Mucosa of gallbladder (tissue), 1 donor: ENCODE data around the gene KIAA1671. TPM values are rescaled to one million over a fixed set of nuclear protein-coding genes. Genes with fewer than 3 reads are reported as not detected.
"Not testable (repeated sequence)": the region's sequence is repeated elsewhere in the genome, so short reads cannot be mapped to it uniquely, and the experiment has no call there.

ENCODE experiments used
- DNase-seq: peaks from one replicate; pipeline ENCODE4 v3.0.0-alpha.2; 2020; ENCODE audit warnings: low spot score
- total RNA-seq: library from RNA; stranded (reverse); gene quantifications from one replicate; pipeline ENCODE4 v1.2.1, GENCODE V29; 2021
- donor health status: DM: no; HTN: no; CAD: no.

Gene KIAA1671
- total RNA-seq, 1 donor from 2014 or later = 85.5 TPM

DNA sequence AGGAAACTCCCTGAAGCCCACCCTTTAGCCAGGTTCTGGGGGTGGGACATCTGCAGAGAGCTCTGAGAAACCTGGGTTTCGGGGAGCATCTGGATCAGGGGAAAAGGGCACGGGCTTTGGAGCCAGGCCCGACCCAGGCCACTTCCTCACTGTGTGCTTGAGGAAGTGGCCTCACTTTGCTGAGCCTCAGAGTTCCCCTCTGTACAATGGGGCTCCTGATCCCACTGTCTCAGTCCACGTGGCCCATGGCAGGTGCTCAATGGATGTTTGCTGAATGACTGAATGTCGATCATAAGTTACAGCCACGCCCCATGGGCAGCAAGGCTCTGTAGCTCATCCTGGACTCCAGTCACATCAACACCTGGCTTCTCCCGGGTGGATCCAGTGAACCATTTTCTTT, 248.5 kb downstream of the KIAA1671 start:
- DNase-seq = no peak

DNA sequence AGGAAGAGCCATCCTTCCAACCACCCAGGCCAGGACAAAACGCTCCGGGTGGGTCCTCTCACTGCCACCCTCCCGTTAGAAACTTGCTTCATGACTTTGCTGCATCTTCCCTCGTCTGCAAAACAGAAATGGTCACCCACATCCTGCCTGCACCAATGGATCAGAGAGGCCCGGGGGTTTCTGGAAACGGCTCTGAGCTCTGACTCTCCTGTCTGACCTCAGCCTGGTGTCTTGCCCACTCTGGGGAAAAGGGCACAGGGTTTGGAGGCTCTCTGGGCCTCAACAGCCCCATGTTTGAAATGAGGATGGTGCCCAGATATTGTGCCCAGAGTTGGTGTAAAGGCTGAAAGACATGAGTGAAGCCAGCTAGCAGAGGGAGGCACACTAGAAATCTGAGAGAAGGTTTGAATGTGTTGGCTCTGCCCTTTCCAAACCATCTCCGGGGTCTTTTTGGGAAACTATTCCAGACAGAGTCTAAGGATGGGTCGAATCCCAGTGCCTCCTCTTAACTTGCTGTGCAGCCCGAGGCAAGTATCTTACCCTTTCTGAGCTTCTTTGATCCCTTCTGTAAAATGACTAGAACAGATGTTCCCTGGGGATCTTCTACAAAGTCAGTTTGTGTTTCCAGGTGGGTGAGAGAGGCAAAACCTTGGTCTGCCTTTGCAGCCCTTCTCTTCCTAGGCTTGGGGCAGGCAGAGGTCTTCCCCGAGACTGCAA, 249.2 kb downstream of the KIAA1671 start:
- DNase-seq = no peak

DNA sequence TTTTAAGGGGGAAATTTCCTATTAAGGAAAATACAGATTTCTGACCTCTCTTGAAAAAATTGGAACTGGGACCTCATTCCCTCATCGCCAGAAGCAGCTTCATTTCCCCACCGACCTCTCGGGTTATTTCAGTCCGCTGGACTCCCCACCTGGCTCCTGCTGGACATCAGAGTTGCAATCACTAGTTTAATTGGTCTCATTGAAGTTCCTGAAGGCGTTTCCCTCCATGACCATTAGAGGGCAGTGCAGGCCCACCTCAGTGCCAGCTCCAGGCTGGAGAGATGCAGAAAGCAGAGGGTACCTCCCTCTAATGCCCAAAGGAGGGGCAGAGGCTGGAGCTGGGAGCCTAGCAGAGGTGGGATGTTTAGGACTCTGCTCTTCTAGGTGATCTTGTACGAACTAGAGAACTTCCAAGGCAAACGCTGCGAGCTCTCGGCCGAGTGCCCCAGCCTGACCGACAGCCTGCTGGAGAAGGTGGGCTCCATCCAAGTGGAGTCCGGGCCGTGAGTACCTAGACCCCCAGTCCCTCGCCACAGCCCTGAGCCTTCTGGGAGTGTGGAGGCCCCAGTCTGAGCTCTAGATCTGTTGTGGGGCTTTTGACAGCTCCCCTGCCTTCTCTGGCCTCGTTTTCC, 249.9 kb downstream of the KIAA1671 start:
- peak; percentile 49 for DNase-seq

DNA sequence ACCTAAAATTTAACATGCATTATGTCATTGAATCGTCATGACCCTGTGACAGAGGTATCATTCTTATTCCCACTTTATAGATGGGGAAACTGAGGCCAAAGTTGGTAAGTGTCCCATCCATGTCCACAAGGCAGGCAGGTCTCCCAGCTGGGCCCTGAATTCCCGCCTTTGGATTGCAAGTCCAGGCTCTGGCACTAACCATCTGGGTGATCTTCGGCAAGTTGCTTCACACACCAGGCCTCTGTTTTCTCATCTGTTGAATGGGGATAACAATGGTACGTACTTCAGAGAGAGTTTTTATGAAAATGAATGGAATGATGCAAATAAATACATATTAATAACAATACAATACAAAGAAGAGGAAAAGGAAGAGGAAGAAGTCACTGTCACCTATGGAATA, 250.6 kb downstream of the KIAA1671 start:
- no peak for DNase-seq

DNA sequence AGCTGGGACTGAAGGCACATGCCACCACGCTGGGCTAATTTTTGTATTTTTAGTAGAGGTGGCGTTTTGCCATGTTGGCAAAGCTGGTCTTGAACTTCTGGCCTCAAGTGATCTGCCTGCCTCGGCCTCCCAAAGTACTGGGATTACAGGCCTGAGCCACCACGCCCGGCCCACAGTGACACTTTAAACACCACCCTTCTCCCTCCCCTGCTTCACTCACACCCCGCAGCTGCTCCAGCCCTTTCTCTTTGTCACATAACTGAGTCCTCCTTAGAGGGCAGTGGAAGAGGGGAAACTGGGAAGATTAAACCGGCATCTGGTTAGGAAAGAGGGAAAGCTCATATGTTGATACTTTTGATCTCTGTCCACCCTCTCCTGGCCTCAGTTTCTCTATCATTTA, 252.0 kb downstream of the KIAA1671 start:
- not testable (repeated sequence) for DNase-seq

DNA sequence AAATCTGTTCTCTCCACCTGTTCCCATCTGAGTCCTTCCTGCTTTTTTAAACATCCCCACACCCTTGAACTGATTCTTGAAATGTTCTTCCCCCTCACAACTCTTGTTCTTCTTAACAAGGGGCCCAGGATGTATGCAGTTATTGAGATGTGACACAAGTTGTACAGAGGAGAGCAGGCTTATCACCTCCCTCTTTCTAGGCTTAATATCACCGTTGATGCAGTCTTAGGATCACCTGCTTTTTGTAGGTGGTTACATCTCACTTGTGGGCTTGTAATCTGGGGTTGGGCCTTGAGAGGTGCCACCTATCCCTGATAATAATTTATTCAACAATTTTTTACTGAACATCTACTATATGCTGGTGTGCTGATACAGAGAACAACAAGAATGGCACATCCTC, 253.3 kb downstream of the KIAA1671 start:
- no peak for DNase-seq

DNA sequence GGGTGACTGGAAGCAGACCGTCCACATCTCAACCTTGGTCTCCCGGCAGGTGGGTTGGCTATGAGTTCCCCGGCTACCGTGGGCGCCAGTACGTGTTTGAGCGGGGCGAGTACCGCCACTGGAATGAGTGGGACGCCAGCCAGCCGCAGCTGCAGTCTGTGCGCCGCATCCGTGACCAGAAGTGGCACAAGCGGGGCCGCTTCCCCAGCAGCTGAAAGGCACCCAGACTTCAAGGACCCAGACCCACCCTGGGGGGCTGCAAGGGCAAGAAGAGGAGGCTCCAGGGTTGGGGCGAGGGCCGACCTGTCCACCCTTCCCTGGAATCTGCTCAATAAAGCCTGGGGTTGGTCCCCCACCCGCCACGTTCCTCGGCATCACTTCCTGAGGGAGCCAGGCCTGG, 254.5 kb downstream of the KIAA1671 start:
- no peak for DNase-seq

DNA sequence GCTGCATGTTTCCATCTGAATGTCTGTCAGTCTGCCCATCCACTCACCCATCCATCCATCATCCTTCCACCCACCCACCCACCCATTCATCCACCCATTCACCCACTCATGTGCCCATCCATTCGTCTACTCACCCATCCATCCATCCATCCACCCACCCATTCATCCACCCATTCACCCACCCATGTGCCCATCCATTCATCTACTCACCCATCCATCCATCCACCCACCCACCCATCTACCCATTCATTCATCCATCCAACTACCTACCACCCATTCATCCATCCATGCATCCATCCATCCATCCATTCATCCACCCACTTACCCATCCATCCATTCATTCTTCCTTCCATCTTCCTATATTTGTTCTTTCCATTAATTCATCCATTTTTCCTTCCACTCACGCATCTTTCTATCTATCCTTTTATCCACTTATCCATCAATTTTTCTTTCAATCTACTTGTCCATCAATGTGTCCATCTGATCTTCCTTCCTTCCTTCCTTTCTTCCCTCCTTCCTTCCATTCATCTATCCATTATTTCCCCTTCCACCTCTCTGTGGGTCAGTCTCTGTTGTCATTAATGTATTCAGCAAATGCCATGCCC, 255.1 kb downstream of the KIAA1671 start:
- DNase-seq = no peak

DNA sequence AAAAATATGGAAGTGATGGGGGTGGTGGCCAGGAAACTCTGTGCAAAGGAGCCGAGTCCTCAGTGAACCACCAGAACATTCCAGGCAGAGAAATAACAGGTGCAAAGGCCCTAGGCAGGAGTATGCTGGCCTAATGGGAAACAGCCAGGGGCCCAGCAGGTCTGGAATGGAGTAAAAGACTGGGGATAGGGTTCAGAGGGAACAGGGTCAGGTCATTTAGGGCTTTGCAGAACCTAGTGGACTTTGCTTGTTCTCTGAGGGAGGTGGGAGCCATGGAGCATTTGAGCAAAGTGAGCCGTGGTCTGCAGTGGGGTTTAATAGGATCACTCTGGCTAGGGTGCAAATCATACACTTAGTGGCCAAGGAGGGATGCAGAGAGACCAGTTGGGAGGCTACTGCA, 255.8 kb downstream of the KIAA1671 start:
- no peak for DNase-seq

DNA sequence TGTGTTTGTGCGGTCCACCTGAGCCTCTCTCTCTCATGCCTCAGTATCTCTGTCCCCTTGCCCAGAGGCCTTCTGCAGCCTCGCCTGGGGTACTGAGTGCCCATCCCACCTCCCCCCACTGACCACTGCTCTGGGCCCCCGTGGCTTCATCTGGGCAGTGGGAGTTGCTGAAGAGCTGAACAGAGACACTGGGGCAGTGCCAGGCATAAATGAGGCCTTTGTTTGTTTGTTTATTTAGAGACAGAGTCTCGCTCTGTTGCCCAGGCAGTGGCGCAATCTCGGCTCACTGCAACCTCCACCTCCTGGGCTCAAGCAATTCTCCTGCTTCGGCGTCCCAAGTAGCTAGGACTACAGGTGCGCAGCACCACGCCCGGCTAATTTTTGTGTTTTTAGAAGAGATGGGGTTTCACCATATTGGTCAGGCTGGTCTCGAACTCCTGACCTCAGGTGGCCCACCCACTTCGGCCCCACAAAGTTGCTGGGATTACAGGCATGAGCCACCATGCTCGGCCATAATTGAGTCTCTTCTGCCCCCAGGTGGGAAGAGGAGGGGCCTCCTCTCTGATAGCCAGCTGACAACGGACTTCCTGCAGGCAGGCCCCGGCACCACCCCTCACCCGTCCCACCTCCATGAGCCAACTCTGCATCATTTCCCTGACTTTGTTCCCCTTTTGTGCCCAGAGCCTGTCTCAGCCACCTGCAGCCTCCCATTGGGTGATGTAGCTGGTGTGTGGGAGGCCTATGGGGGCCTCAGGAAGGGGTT, 256.4 kb downstream of the KIAA1671 start:
- DNase-seq = no peak

DNA sequence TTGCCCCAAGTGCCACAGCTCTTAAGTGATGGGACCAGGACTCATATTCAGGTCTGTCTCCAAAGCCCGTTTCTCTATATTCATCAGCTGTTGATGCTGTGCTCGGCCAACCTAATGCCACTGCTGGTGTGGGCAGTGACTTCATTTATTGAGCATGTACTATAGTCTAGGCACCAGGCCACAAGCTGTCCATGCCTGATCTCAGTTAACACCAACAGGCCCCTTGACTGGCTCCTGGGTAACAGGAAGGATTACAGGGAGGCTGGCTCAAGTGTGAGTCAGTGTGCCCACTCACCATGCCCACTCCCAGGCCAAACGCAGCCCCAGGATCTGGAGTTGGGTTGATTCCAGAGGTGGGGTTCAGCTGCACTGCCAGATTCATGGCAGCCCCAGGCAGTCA, 258.3 kb downstream of the KIAA1671 start:
- no peak for DNase-seq

DNA sequence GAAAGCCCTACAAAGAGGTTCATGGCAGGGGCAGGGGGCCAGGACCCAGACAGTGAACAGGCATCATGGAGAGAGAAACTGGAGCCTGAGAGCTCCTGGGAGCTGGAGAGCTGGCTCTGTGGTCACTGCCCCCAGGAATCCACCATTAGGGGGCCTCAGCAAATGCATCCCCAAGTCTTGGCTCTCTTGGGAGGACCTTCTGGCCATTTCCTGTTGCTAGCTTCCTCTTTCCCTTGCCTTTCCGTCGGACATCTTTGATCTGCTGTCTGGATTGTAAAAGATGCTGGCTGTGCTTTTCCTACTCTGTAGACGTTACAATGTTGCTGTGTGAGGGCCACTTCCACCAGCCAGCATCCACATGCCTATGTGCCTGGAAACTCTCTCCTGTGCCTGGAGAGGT, 259.8 kb downstream of the KIAA1671 start:
- no peak for DNase-seq

DNA sequence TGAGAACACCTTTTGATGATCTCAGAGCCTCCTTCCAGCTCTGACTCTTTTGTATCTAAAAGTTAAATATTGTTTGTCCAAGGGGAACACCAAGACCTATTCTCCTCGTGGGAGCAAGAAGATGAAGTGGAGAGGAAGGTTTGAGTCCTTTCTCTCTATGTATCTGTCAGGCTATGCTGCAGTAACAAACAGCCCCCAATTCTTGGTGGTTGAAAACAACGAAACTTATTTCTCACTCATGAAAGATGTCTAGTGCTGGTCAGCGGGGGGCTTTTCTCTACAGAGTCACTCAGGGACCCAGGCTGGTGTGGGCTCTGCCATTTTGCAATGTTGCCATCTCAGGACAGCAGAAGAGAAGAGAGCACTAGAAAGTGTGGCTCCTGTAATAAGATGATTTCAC, 260.7 kb downstream of the KIAA1671 start:
- no peak for DNase-seq

DNA sequence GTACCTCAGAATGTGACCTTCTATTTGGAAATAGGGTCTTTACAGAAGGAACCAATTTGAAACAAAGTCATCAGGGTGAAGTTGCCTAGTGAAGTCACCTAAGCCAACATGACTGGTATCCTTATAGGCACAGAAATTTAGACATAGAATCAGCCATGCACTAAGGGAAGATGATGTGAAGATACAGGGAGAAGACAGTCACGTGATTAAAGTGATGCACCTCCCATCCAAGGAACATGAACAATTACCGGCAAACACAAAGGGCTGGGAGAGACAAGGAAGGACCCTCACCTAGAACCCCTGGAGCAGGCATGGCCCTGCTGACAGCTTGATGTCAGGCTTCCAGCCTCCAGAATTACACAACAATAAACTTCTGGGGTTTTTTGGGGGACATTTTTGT, 263.7 kb downstream of the KIAA1671 start:
- no peak for DNase-seq

DNA sequence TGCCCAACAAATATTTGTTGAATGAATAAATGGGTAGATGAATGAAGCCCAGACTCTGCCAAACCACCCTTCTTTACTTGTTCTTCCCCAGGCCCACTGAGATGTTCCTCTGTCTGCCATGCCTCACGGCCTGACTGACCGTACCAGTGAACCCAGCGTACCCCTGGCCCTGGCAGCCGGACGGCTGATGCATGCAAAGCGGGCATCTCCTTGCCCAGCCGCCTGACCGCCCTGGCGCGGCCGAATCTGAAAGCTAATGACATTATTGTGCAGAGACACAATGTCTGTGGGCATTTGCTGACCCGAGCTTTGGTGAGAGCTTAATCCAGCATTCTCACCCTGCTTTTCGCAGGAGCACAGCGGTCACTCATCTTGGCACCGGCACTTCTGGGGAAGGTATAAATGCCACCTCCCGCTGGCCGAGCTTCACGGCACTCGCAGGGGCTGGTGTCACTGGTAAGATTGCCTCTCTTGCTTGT, 266.7 kb downstream of the KIAA1671 start, which contains the start of gene CRYBB2:
TSS of gene CRYBB2 (plus strand) at position 429 of the 479 bp plus-strand sequence. CDS start 1,791 bp downstream, outside the sequence.
- DNase-seq = no peak

DNA sequence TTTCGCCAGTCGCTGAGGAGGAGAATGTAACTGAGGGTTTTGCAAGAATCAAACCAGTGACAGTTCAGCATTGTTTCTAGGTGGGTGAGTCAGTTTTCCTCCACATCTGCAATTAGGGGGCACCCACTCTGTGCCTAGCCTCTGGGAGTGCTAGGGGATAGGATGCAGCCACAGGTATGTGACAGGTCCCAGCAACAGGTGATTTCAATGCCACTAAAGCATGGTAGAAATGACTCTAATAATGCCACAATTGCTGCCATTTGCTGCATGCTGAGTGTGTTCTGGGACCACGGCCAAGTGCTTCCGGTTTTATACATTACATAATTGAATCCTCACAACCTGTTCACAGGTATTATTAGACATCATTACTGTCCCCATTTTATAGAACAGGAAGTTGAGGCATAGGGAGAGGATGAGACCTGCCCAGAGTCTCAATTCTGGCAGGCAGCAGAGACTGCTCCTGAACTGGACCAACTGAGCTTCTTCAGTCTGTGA, 267.5 kb downstream of the KIAA1671 start:
- DNase-seq = no peak

DNA sequence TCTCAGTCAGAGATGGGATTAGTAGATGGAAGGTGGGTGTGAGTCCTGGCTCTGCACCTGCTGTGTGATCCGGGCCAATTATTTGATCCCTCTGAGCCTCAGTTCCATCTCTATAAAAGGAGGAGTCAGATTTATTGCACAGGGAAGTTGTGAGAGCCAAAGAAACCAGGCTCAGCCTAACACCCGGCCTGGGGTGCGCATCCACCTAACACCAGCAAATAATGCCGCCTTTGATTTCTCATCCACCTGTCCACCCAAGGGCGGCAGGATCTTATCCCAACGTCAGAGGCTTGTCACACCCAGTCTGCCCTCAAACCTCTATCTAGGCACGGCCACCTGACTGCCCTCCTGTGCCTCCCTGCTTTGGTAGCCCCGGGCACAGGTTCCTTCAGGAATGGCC, 269.3 kb downstream of the KIAA1671 start:
- DNase-seq = no peak

DNA sequence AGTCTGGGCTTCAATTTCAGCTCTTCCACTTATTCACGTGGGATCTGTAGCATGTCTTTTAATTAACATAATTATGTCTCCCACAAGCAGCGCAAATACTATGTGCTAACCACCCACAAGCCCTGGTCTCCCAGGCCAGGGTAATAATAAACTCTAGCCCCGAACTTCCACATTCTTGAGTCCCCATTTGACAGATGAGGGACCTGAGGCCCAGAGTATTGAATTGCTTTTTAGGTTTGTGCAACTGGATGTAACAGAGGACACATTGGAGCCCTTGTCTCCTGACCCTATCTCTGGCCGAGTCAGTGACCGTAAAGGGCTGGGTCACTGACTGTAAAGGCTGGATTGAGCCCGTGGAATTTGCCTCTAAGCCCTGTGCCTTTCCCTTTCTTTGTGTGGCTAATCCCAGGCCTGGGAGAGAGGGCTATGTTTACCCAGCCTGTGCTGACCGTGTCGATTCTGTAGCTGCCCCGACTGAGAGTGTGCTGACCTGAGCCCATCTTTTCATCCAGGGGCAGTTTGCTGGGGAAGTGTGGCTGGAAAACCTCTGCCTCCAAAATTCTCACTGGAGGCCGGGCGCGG, 270.8 kb downstream of the KIAA1671 start:
- no peak for DNase-seq

DNA sequence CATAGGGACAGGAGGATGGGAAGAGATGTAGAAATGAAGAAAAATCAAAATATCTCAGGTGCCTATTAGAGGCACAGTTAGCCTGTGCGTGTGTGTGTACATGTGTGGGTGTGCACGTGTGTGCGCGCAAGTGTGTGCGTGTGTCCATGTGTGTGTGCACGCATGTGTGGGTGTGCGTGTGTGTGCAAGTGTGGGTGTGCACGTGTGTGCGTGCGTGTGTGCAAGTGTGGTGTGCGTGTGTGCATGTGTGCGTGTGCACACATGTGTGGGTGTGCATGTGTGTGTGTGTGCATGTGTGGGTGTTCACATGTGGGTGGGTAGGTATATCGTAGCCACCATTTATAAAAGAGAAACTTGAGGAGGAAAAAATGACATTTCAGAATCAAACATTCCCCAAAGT, 276.3 kb downstream of the KIAA1671 start:
- DNase-seq = no peak

DNA sequence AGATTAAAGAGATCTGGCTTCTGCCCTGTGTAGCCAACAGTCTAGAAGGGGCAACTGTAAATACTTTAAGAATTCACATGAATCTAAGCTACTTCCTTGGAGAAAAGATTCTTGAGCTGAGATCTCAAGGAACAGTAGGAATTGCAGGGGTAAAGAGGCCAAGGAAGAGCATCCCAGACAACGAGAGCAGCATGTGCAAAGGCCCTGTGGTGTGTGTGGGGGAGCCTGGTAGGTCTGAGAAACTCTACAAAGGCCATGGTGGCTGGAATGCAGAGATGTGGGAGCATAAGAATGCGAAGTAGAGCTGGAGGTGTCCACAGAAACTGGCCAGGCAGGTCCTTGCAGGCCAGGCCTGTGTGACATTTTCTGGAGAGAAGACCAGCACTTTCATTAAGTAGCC, 278.2 kb downstream of the KIAA1671 start:
- DNase-seq = not testable (repeated sequence)

DNA sequence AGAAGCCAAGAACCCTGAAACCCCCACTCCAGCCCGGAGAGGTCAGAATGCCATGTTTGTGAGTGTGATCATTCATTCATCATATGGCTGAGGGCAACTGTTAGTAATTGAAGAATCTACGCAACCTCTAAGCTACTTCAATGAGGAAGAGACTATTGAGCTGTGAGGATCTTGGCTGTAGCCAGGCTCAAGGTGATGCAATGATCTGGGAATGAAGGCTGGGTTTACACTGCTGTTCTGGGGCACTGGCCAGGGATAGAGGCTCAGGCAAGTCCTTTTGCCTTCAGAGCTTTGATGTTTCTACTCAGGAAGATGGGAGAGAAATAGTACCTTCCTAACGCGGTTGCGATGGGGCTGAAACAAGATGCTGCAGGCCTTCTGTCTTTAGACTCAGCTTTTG, 279.8 kb downstream of the KIAA1671 start:
- no peak for DNase-seq

DNA sequence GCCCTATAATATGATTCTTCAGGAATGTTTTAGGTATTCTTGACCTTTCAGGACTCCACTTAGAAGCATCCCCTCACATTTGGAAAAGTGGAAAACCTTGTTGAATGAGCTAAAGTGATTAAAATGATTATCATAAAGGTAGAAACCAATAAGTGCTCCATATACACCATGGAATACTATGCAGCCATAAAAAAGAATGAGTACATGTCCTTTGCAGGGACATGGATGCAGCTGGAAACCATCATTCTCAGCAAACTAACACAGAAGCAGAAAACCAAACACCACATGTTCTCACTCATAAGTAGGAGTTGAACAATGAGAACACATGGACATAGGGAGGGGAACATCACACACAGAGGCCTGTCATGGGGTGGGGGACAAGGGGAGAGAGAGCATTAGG, 281.2 kb downstream of the KIAA1671 start:
- not testable (repeated sequence) for DNase-seq
